GM12872 (cell line): ENCODE results near the gene COPS7A.

Experiments
- TF ChIP-seq, protein P1 (sequence below): IDR thresholded peaks from 3 replicates; pipeline ENCODE4 v1.5.1; 2011; ENCODE audit warnings: low read depth, mild to moderate bottlenecking, low read length, moderate library complexity; ENCODE audit not compliant: insufficient read depth

COPS7A gene

GRCh38 chr12:6775185-6776174 lies 51.6 kb downstream of the COPS7A start:
- TF ChIP-seq, protein P1, sequence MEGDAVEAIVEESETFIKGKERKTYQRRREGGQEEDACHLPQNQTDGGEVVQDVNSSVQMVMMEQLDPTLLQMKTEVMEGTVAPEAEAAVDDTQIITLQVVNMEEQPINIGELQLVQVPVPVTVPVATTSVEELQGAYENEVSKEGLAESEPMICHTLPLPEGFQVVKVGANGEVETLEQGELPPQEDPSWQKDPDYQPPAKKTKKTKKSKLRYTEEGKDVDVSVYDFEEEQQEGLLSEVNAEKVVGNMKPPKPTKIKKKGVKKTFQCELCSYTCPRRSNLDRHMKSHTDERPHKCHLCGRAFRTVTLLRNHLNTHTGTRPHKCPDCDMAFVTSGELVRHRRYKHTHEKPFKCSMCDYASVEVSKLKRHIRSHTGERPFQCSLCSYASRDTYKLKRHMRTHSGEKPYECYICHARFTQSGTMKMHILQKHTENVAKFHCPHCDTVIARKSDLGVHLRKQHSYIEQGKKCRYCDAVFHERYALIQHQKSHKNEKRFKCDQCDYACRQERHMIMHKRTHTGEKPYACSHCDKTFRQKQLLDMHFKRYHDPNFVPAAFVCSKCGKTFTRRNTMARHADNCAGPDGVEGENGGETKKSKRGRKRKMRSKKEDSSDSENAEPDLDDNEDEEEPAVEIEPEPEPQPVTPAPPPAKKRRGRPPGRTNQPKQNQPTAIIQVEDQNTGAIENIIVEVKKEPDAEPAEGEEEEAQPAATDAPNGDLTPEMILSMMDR: no peak

DNA sequence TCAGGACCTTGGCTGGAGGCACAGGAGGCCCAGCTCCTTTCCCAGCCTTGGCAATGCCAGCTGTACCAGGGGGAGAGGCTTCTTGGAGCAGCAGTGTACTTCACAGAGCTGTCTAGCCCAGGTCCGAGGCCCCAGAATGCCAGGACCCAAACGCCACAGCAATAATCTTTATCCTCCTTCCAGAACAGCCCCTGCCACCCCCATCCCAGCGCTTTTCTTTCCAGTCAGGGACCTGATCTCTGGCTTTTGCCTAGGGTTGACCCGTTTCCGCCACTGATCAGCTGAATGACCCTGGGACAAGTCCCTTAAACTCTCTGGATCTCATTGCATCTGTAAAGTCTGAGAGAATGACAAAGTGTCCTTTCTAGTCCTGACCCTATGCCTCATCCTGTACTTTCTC lies 53.5 kb downstream of the COPS7A start:
- TF ChIP-seq, protein P1: no peak

GRCh38 chr12:6778217-6778573 lies 54.3 kb downstream of the COPS7A start:
- TF ChIP-seq, protein P1: no peak

DNA sequence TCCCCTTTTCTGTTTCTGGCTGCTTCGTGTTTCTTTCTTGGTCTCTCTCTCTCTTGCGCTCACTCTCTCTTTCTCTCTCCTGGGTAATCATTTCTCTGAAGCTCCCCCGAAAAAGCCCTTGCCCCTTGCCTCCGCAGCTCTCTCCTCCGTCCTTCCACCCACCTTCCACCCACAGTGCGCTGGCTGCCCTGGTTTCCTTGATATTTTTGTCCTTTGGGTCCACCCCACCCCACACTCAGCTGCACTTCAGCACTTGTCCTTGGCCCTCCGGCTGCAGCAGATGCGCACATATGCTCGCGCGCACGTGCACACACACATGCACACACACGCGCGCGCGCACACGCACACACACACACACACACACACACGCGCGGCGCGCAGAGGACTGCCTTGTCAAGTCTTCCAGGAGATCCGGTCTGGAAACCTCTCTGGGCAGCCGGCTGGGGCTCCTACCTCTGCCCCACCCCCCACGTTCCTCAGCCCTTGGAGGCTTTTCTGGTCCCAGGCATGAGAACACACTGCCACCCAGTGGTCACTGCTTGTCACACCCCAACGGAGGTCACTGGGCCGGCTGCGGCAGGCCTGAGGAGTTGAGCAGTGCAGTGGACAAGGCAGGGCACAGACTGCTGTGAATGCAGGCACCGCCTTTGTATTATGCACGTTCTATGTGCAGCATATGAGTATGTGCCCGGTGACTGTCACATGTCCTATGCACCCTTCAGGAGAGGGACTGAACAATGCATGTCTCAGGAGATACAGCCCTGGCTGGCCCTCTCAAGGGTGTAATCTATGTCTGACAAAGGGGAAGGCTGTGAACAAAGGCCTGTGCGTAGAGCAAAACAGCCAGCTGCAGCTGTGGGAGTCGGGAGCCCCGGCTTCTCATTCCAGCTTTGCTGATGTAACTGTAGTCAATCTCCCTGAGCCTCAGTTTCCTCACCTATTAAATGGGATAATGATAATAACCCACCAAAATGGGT lies 55.0 kb downstream of the COPS7A start:
- TF ChIP-seq, protein P1: peak; percentile 94

DNA sequence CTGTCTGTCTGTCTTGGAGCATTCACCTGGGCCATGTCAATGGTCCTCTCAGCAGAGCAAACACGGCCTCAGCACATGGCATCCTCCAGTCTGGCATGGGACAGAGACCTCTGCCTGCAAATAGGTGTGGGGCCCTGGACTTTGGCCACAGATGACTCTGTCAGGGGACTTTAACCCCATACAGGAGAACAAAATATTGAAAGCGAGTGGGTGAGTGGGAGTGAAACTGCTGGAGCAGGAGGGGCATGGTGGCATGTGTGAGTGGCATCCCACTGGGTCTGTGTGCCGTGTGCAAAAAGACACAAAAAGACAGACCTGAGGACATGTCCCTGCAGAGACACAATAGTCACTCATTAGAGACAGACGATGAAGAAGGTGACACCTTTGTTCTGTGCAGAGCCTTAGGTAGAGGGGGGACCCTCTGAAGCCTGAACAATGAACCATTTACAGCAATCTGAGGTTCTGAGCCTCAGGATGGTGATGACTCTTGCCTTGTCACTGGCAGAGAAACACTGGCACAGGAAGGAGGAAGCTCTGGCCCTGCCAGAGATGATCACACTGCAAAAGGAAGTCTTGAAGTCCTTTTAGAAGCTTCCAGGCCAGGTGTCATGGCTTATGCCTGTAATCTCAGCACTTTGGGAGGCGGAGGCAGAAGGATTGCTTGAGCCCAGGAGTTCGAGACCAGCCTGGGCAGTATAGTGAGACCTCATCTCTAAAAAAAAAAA lies 56.0 kb downstream of the COPS7A start:
- TF ChIP-seq, protein P1: no peak

DNA sequence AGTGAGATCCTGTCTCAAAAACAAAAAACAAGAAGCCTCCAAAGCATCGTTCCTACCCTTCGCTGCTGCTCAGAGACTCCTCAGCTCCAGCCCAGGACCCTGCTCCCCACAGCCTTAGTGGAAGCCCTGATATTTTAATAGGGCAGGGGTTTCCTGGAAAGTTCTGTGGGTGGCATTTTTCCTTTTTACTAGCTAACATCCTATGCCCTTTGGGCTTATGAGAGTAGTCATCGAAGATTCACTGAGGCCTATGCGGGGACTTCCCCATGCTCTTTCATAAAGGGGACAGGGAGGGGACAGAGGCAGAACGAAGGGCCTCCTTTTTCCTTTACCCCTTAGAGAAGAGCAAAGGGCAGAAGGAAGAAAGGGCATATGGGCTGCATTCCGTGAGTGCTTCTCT lies 56.7 kb downstream of the COPS7A start:
- TF ChIP-seq, protein P1: no peak
